Common myeloid progenitor, CD34-positive (primary cell): ENCODE data around the gene SH3GL1.

Experiments
- CTCF ChIA-PET: fragments of 350-600 bp; sonication (Branson Sonifier 250); formaldehyde crosslinking; loops from one replicate; lab custom pipeline; 2021; ENCODE audit warnings: antibody characterized with exemption; lab: Charles Lee
- POLR2A ChIA-PET: fragments of 350-600 bp; sonication (Branson Sonifier 250); formaldehyde crosslinking; loops from one replicate; lab custom pipeline; 2021; ENCODE audit warnings: antibody characterized with exemption; lab: Charles Lee
- DNase-seq, 3 donors: peaks; one replicate each; pipeline versions ENCODE4 v3.0.0 to v3.0.0-alpha.2; 2013
- H3K27ac ChIP-seq, 2 experiments: 1 replicate in 1 of 2; 2 replicates in 1 of 2; pipeline ENCODE4 v1.7.0; 2013; ENCODE audit warnings: inconsistent platforms in 2 of 2, low read length in 2 of 2, mild to moderate bottlenecking in 2 of 2, low read depth in 1 of 2, moderate library complexity in 1 of 2; ENCODE audit not compliant: severe bottlenecking in 2 of 2, insufficient read depth in 1 of 2, poor library complexity in 1 of 2
- H3K27me3 ChIP-seq, 5 experiments: replicated peaks in 2 of 5; 1 replicate in 3 of 5; 2 replicates in 2 of 5; pipeline versions ENCODE4 v1.6.1 to v1.7.0; 2013; ENCODE audit warnings: low read length in 4 of 5, mild to moderate bottlenecking in 2 of 5, moderate library complexity in 2 of 5, inconsistent platforms in 1 of 5; ENCODE audit not compliant: insufficient read depth in 5 of 5, control insufficient read depth in 4 of 5
- H3K36me3 ChIP-seq, 4 experiments: 1 replicate in 2 of 4; 2 replicates in 2 of 4; pipeline versions ENCODE4 v1.6.1 to v1.7.0; 2013; ENCODE audit warnings: low read length in 3 of 4, control low read depth in 1 of 4, mild to moderate bottlenecking in 1 of 4; ENCODE audit not compliant: control insufficient read depth in 4 of 4, insufficient read depth in 4 of 4
- H3K4me1 ChIP-seq, 4 experiments: 1 replicate in 3 of 4; 2 replicates in 1 of 4; pipeline versions ENCODE4 v1.6.1 to v1.7.1; 2013; ENCODE audit warnings: low read length in 3 of 4, mild to moderate bottlenecking in 3 of 4, control low read depth in 1 of 4, inconsistent platforms in 1 of 4, moderate library complexity in 1 of 4; ENCODE audit not compliant: control insufficient read depth in 4 of 4, insufficient read depth in 4 of 4; ENCODE audit errors: control extremely low read depth in 1 of 4
- H3K4me3 ChIP-seq, 7 experiments: 1 replicate in 4 of 7; 2 replicates in 3 of 7; pipeline versions ENCODE4 v1.5.1 to v1.7.0; 2013; ENCODE audit warnings: mild to moderate bottlenecking in 7 of 7, low read length in 6 of 7, moderate library complexity in 6 of 7, inconsistent platforms in 2 of 7, low read depth in 2 of 7, control low read depth in 1 of 7; ENCODE audit not compliant: insufficient read depth in 4 of 7, control insufficient read depth in 1 of 7; ENCODE audit errors: extremely low read depth in 1 of 7
- H3K9me3 ChIP-seq, 5 experiments: 1 replicate in 4 of 5; 2 replicates in 1 of 5; pipeline versions ENCODE4 v1.6.1 to v1.7.1; 2013; ENCODE audit warnings: low read length in 4 of 5, mild to moderate bottlenecking in 2 of 5, inconsistent platforms in 1 of 5, low read depth in 1 of 5, moderate library complexity in 1 of 5; ENCODE audit not compliant: control insufficient read depth in 4 of 5, insufficient read depth in 2 of 5; ENCODE audit errors: control extremely low read depth in 1 of 5
- WGBS: methylation state at CpG from one replicate; pipeline ENCODE4 v1.1.5; 2013; ENCODE audit not compliant: insufficient coverage; 5-methylcytosine and 5-hydroxymethylcytosine counted together

Gene SH3GL1

DNA sequence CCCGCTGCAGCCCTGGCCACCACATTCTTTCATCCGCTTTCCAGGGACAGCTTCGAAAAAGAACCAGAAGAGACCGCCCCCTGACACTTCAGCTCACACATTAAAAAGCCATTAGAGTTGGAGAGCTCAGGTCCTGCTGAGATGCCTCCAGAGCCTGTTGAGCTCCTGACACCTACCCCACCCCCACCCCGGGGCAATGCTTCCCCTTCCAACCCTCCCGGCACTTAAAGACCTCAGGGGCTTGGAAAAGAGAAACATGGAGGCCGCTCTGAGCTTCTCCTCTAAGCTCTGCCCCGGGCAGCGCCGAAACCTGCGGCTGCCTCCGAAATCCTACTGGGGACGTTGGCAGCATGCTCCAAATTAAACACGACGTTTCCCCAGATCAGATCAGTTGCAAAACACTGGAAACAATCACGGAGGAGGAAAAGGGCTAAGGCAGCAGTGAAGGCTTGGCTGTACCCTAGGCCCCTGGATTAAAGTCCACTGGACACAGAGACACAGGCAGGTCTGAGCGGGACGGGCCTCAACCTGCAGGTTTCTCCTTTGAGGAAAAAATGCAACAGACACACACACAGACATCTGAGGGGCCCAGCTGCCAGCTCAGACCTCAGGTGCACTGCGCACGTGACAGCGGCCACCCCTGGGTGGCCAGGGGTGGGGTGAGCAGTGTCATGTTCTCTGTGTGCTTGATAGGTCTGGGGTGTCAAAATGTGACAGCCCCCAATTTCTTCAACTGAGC lies 9.6 kb downstream of the SH3GL1 start:
- H3K9me3 ChIP-seq: no peaks in the 10 kb centered on the region
- ChIA-PET CTCF (interaction anchor here (1.1 to 6.2 kb wide), 7 partner anchors 8 to 39 kb away, joined by 3 to 22 read pairs (median 6); partner anchors contain the start of genes CHAF1A and SH3GL1), POLR2A (interaction anchor here (0.8 to 1.8 kb wide), 3 partner anchors 9 to 124 kb away, joined by 3 to 6 read pairs (median 4); partner anchors contain the start of gene SH3GL1)
- H3K4me1 ChIP-seq: peaks cover 0 to 39% (median 23%) of the 10 kb centered on the region in 4 experiments
- H3K27ac ChIP-seq: peak overlapping the region in 1 of 2 experiments; percentile 63
- peak overlapping the region in 2 of 7 experiments; percentile 19 to 23 for H3K4me3 ChIP-seq
- 63% methylated on average over 15 of the region's 21 CpGs for WGBS
- no peaks in the 10 kb centered on the region for H3K27me3 ChIP-seq
- peaks cover 7 to 45% (median 14%) of the 10 kb centered on the region in 4 experiments for H3K36me3 ChIP-seq
- DNase-seq: no peak

DNA sequence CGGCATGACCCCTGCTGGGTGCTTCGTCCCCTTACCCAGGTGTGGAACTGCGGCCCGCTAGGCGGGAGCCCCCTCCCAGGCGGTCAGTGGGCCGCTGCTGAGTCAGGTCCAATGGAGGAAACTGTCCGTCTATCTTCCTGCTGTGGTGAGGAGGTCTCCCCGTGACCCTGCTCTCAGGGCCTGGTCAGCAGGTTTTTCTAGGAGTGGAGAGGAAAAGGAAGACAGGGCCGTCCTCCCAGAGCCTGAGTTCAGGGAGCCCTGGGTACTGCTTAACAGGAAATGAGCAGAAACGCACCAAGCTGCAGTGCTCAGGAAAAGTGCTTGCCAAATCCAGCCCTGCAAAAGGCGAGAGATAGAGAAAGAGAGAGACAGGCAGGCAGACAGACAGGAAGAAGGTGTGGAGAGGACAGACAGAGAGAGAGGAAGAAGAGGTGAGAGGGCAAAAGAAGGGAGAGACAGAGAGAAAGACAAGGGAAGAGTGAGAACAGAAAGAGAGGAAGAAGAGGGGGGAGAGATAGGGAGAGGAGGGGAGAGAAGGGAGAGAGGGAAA lies 10.3 kb downstream of the SH3GL1 start:
- Histone ChIP-seq H3K4me1 (peaks cover 0 to 40% (median 23%) of the 10 kb centered on the region in 4 experiments), H3K4me3 (peak overlapping the region in 3 of 7 experiments; percentile 19 to 32 (median 23)), H3K27ac (peak overlapping the region in 1 of 2 experiments; percentile 63), H3K9me3 (no peaks in the 10 kb centered on the region), H3K27me3 (no peaks in the 10 kb centered on the region), H3K36me3 (peaks cover 5 to 47% (median 14%) of the 10 kb centered on the region in 4 experiments)
- 57% methylated on average over 12 of the region's 12 CpGs for WGBS
- POLR2A ChIA-PET: interaction anchor here (1.5 kb wide), 1 partner anchor 10 kb away, joined by 4 read pairs; the partner anchor contains the start of gene SH3GL1
- DNase-seq: no peak
- CTCF ChIA-PET: interaction anchor here (1.1 to 3.7 kb wide), 7 partner anchors 7 to 40 kb away, joined by 3 to 19 read pairs (median 6); partner anchors contain the start of genes CHAF1A and SH3GL1

DNA sequence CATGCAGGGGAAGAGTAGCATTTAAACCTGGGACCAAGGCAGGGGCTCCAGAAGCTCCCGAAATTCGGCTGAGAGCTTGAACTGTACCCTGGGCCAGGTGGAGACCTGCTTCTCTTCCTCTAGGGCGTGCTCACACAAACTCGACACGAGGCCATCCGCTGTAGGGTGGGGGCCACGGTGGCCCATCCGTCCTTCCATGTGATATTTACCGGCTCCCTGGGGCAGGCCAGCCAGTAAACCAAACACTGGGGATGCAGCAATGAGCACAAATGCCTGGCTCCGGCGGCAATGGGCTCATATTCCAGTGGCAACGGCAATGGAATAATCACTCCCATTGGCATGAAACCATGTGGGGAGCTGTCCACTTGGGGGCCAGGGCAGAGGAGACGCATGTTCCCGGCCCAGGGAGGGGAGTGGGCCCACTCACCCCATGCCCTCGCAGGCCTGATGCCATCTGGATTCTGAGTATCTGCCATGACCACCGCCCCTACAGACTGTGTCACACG lies 10.8 kb downstream of the SH3GL1 start:
- WGBS: 92% methylated on average over 17 of the region's 17 CpGs
- no peaks in the 10 kb centered on the region for H3K27me3 ChIP-seq
- H3K4me1 ChIP-seq: peaks cover 0 to 40% (median 23%) of the 10 kb centered on the region in 4 experiments
- ChIA-PET CTCF (interaction anchor here (0.9 to 3.7 kb wide), 5 partner anchors 12 to 20 kb away, joined by 3 to 19 read pairs (median 4); partner anchors contain the start of genes CHAF1A and SH3GL1), POLR2A (interaction anchor here (1.5 kb wide), 1 partner anchor 11 kb away, joined by 4 read pairs; the partner anchor contains the start of gene SH3GL1)
- H3K4me3 ChIP-seq: no peak overlapping the region
- no peaks in the 10 kb centered on the region for H3K9me3 ChIP-seq
- H3K27ac ChIP-seq: no peak overlapping the region
- DNase-seq: no peak
- H3K36me3 ChIP-seq: peaks cover under 1 to 47% (median 12%) of the 10 kb centered on the region in 4 experiments

DNA sequence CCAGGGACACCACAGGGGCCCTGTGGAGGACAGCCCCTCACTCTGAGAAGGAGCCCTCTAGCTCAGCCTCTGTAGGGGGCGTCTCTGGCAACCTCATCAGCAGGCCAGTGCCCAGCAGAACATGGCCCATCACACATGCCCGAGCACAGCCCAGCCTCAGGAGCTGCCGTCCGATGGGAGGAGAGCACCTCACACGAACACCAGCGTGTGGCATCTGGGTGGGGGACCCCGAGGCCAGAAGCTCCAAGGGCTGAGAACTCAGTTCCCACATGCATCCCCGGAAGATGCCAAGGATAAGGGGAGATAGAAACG lies 11.3 kb downstream of the SH3GL1 start:
- WGBS: 95% methylated on average over 8 of the region's 9 CpGs
- no peaks in the 10 kb centered on the region for H3K27me3 ChIP-seq
- H3K4me1 ChIP-seq: peaks cover 0 to 37% (median 23%) of the 10 kb centered on the region in 4 experiments
- no peak overlapping the region for H3K27ac ChIP-seq
- ChIA-PET POLR2A (no interaction called here), CTCF (interaction anchor here (0.9 to 2.5 kb wide), 4 partner anchors 11 to 19 kb away, joined by 3 to 7 read pairs (median 6); partner anchors contain the start of genes CHAF1A and SH3GL1)
- H3K4me3 ChIP-seq: no peak overlapping the region
- DNase-seq: no peak
- peaks cover 0 to 48% (median 15%) of the 10 kb centered on the region in 4 experiments for H3K36me3 ChIP-seq
- no peaks in the 10 kb centered on the region for H3K9me3 ChIP-seq

DNA sequence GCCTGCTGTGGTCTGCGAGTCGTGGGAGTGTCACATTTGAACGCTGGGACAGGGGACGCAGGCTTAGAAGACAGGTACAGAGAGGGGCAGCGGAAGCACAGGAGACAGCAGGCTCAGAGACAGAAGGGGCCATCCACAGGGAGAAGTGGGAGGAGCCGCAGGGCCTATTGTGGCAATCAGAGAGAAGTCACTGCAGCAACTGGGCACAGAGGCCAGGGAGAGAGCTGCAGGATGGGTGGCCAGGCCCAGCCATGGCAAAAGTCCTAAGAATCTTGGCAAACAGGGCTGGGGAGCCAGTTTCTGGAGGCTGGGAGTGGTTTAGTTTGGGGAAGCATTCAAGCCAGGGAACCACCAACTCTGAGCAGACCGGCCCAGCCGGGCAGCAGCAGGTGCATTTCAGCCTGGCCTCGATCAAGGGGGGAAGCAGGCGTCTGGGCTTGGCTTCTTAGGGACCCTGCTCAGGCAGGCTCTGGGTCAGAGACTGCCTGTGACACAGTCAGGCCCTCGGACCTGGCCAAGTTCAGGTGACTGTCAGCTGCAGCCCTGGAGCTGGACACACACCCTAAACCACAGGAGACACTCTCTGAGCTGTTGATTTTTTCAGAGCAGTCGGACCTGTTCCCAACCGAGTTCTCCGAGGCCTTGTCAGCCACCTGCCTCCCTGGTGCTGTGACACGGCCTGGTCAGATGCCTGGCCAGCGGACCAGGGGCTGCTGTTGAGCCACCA lies 11.8 kb downstream of the SH3GL1 start:
- Histone ChIP-seq H3K36me3 (peaks cover 0 to 53% (median 19%) of the 10 kb centered on the region in 4 experiments), H3K27me3 (no peaks in the 10 kb centered on the region), H3K27ac (no peak overlapping the region), H3K9me3 (no peaks in the 10 kb centered on the region), H3K4me3 (no peak overlapping the region), H3K4me1 (peaks cover 0 to 37% (median 23%) of the 10 kb centered on the region in 4 experiments)
- ChIA-PET POLR2A (no interaction called here), CTCF (interaction anchor here (0.8 to 2.5 kb wide), 6 partner anchors 10 to 46 kb away, joined by 3 to 7 read pairs (median 4); partner anchors contain the start of genes CHAF1A and SH3GL1)
- DNase-seq: no peak
- WGBS: over 99% methylated on average over 16 of the region's 16 CpGs

DNA sequence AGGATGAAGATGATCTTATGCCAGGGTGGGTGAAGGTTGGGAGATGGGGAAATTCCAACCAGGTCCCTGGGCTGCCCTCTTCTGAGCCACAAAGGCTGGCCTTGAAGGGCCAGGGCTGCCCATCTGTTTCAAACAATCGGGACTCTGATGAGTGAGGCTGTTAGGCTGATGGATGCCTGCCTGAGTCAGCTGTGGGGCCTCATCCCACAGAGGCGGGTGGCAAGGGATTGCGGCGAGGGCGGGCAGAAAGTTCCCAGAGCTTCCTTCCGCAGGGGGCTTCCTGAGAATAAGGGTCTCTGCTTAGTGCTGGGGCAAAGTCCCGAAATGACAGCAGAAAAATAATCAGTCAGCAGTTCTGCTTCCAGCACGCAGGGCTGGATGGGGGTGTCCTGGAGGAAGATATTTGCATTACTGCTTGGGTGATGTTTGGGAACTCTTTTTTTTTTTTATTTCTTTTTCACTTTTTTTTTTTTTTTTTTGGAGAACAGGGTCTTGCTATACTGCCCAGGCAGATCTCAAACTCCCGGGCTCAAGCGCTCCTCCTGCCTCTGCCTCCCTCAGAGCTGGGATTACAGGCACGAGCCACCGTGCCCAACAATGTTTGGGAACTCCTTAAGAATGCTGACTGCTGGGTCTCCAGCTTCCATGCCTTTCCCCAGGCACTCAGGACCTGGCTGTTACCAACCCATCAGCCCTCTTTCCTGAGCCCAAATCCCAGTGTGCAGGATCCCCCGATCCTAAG lies 14.1 kb downstream of the SH3GL1 start:
- CTCF ChIA-PET: interaction anchor here (1.6 to 1.9 kb wide), 3 partner anchors 8 to 14 kb away, joined by 4 to 12 read pairs (median 5); partner anchors contain the start of gene SH3GL1
- POLR2A ChIA-PET: no interaction called here
- peaks cover 0 to 47% (median 20%) of the 10 kb centered on the region in 4 experiments for H3K36me3 ChIP-seq

More for the DNA sequence above, 14.1 kb downstream of the SH3GL1 start:
- peaks cover 0 to 25% (median 16%) of the 10 kb centered on the region in 4 experiments for H3K4me1 ChIP-seq
- H3K4me3 ChIP-seq: no peak overlapping the region
- no peak overlapping the region for H3K27ac ChIP-seq
- no peaks in the 10 kb centered on the region for H3K27me3 ChIP-seq
- DNase-seq: no peak
- H3K9me3 ChIP-seq: no peaks in the 10 kb centered on the region
- WGBS: 97% methylated on average over 10 of the region's 13 CpGs
